ENCODE results near the gene FSIP1.

- no peak for TF ChIP-seq KAT7 (CRISPR knock-in tag; IDR thresholded peaks at IDR 0.05; ENCODE audit: borderline replicate concordance)
- no peak for TF ChIP-seq NR2C2 (CRISPR knock-in tag; IDR thresholded peaks at IDR 0.05)
- TF ChIP-seq CBFB (CRISPR knock-in tag; IDR thresholded peaks at IDR 0.05; ENCODE audit: low read depth) = no peak
- TF ChIP-seq CTCF (IDR thresholded peaks at IDR 0.05) = no peak
- no peak for TF ChIP-seq ZNF232 (CRISPR knock-in tag; IDR thresholded peaks at IDR 0.05)
- TF ChIP-seq ETV6 (CRISPR knock-in tag; IDR thresholded peaks at IDR 0.05) = no peak
- TF ChIP-seq E2F5 (CRISPR knock-in tag; IDR thresholded peaks at IDR 0.05) = no peak
- no peak for TF ChIP-seq SMAD3 (CRISPR knock-in tag; IDR thresholded peaks at IDR 0.05; ENCODE audit: borderline replicate concordance)
- TF ChIP-seq ESRRA (CRISPR knock-in tag; IDR thresholded peaks at IDR 0.05; ENCODE audit: borderline replicate concordance) = no peak
- TF ChIP-seq ZSCAN18 (CRISPR knock-in tag; IDR thresholded peaks at IDR 0.05) = no peak
- no peak for TF ChIP-seq E2F4 (CRISPR knock-in tag; IDR thresholded peaks at IDR 0.05; ENCODE audit: borderline replicate concordance, low read depth)
- no peak for TF ChIP-seq FOXK1 (CRISPR knock-in tag; IDR thresholded peaks at IDR 0.05)
These were observed 11.6 kb downstream of the FSIP1 start for GRCh38 chr15:39770748-39771689.
